ENCODE results near the gene APOD. TPM values are rescaled to one million over a fixed set of nuclear protein-coding genes. Genes with fewer than 3 reads are reported as not detected.
A peak's percentile ranks its signal among the peaks of the same experiment; 100 is the strongest.
"Not testable (repeated sequence)": the region's sequence is repeated elsewhere in the genome, so short reads cannot be mapped to it uniquely, and the experiment has no call there.

The APOD gene
- total RNA-seq, 2 experiments from 2014 or later: 9.3 TPM; not detected in 1

GRCh38 chr3:195623217-195623965 lies 39.7 kb upstream of the APOD start:
- H3K27me3 Mint-ChIP-seq; H3K36me3 Mint-ChIP-seq; H3K4me3 Mint-ChIP-seq; H3K27ac Mint-ChIP-seq; CTCF ChIA-PET; ATAC-seq; DNase-seq; H3K9me3 Mint-ChIP-seq (ENCODE audit: low read depth): not testable (repeated sequence)
- H3K4me1 Mint-ChIP-seq: peaks cover 22% of the 10 kb centered on the region

- DNase-seq; H3K27me3 Mint-ChIP-seq; ATAC-seq; H3K27ac Mint-ChIP-seq; H3K36me3 Mint-ChIP-seq; CTCF ChIA-PET; H3K9me3 Mint-ChIP-seq (ENCODE audit: low read depth); H3K4me3 Mint-ChIP-seq: not testable (repeated sequence)
- H3K4me1 Mint-ChIP-seq: peaks cover 22% of the 10 kb centered on the region
Measured at GRCh38 chr3:195622523-195623170, 38.9 kb upstream of the APOD start.

GRCh38 chr3:195622012-195622411 lies 38.3 kb upstream of the APOD start:
- DNase-seq; H3K36me3 Mint-ChIP-seq; H3K9me3 Mint-ChIP-seq (ENCODE audit: low read depth); H3K27me3 Mint-ChIP-seq; H3K4me3 Mint-ChIP-seq; ATAC-seq; CTCF ChIA-PET; H3K27ac Mint-ChIP-seq: not testable (repeated sequence)
- H3K4me1 Mint-ChIP-seq: peaks cover 19% of the 10 kb centered on the region

- H3K27me3 Mint-ChIP-seq; DNase-seq; H3K9me3 Mint-ChIP-seq (ENCODE audit: low read depth); H3K27ac Mint-ChIP-seq; H3K4me3 Mint-ChIP-seq; ATAC-seq; CTCF ChIA-PET; H3K36me3 Mint-ChIP-seq: not testable (repeated sequence)
- H3K4me1 Mint-ChIP-seq: peaks cover 16% of the 10 kb centered on the region
Measured at GRCh38 chr3:195621095-195621494, 37.4 kb upstream of the APOD start.

- H3K27me3 Mint-ChIP-seq; H3K4me3 Mint-ChIP-seq; H3K36me3 Mint-ChIP-seq; H3K27ac Mint-ChIP-seq; ATAC-seq; H3K9me3 Mint-ChIP-seq (ENCODE audit: low read depth); CTCF ChIA-PET: not testable (repeated sequence)
- H3K4me1 Mint-ChIP-seq: peaks cover 16% of the 10 kb centered on the region
- peak; percentile 26 for DNase-seq
Measured at GRCh38 chr3:195620476-195620875, 36.7 kb upstream of the APOD start.

GRCh38 chr3:195619591-195620369 lies 36.0 kb upstream of the APOD start:
- not testable (repeated sequence) for H3K36me3 Mint-ChIP-seq

GRCh38 chr3:195617784-195618659 lies 34.3 kb upstream of the APOD start:
- H3K4me3 Mint-ChIP-seq; H3K27me3 Mint-ChIP-seq; CTCF ChIA-PET; ATAC-seq; H3K27ac Mint-ChIP-seq; DNase-seq; H3K9me3 Mint-ChIP-seq (ENCODE audit: low read depth); H3K36me3 Mint-ChIP-seq: not testable (repeated sequence)
- H3K4me1 Mint-ChIP-seq: peaks cover 27% of the 10 kb centered on the region

More at GRCh38 chr3:195619591-195620369, 36.0 kb upstream of the APOD start:
- DNase-seq: peak; percentile 40
- H3K9me3 Mint-ChIP-seq (ENCODE audit: low read depth); CTCF ChIA-PET; H3K4me3 Mint-ChIP-seq; H3K27me3 Mint-ChIP-seq; ATAC-seq: not testable (repeated sequence)
- H3K4me1 Mint-ChIP-seq: peaks cover 15% of the 10 kb centered on the region
- H3K27ac Mint-ChIP-seq: peak overlapping the region; percentile 33

- H3K36me3 Mint-ChIP-seq; H3K27ac Mint-ChIP-seq; DNase-seq; H3K9me3 Mint-ChIP-seq (ENCODE audit: low read depth); H3K27me3 Mint-ChIP-seq; ATAC-seq; CTCF ChIA-PET; H3K4me3 Mint-ChIP-seq: not testable (repeated sequence)
- H3K4me1 Mint-ChIP-seq: peaks cover 27% of the 10 kb centered on the region
Measured at GRCh38 chr3:195617134-195617533, 33.4 kb upstream of the APOD start.

GRCh38 chr3:195616681-195617080 lies 32.9 kb upstream of the APOD start:
- ATAC-seq: no peak
- Mint-ChIP-seq H3K4me1 (peaks cover 24% of the 10 kb centered on the region), H3K27ac (no peak overlapping the region), H3K9me3 (ENCODE audit: low read depth) (peaks cover 4% of the 10 kb centered on the region), H3K27me3 (no peaks in the 10 kb centered on the region), H3K36me3 (peaks cover 6% of the 10 kb centered on the region), H3K4me3 (no peak overlapping the region)
- CTCF ChIA-PET: no interaction called here
- DNase-seq: no peak

GRCh38 chr3:195615952-195616537 lies 32.3 kb upstream of the APOD start:
- CTCF ChIA-PET: not testable (repeated sequence)

GRCh38 chr3:195614672-195615504 lies 31.1 kb upstream of the APOD start:
- Mint-ChIP-seq H3K9me3 (ENCODE audit: low read depth) (peaks cover 12% of the 10 kb centered on the region), H3K4me1 (peaks cover 25% of the 10 kb centered on the region), H3K4me3 (peak overlapping the region; percentile 10), H3K27ac (peak overlapping the region; percentile 30), H3K36me3 (peaks cover 20% of the 10 kb centered on the region)
- ATAC-seq: peak; percentile 67
- DNase-seq: peak; percentile 61
- not testable (repeated sequence) for H3K27me3 Mint-ChIP-seq
- CTCF ChIA-PET: interaction anchor here (0.6 to 2.8 kb wide), 4 partner anchors 54 to 235 kb away, joined by 3 to 8 read pairs (median 5); no protein-coding TSS in a partner anchor

More at GRCh38 chr3:195615952-195616537, 32.3 kb upstream of the APOD start:
- ATAC-seq; H3K4me3 Mint-ChIP-seq; H3K9me3 Mint-ChIP-seq (ENCODE audit: low read depth); H3K27me3 Mint-ChIP-seq; H3K27ac Mint-ChIP-seq: not testable (repeated sequence)
- DNase-seq: peak; percentile 37
- Mint-ChIP-seq H3K4me1 (peaks cover 22% of the 10 kb centered on the region), H3K36me3 (peaks cover 11% of the 10 kb centered on the region)
